GM12873 (cell line): Measurements from ENCODE around the gene BRWD1.

Source experiments
- CTCF ChIP-seq: IDR thresholded peaks from 2 replicates; pipeline ENCODE4 v1.5.1; 2012; ENCODE audit warnings: low read depth, mild to moderate bottlenecking, moderate library complexity, low read length, control low read depth; ENCODE audit not compliant: insufficient read depth; ENCODE audit errors: missing control alignments

The BRWD1 gene

GRCh38 chr21:39313571-39314142, at the start of gene BRWD1:
Gene BRWD1 (minus strand): TSS chr21:39313632. CDS start chr21:39313491, 141 bp downstream.
- TF ChIP-seq CTCF, result peak; percentile 18

GRCh38 chr21:39362733-39363132, 49.3 kb upstream of the BRWD1 start:
- no peak for TF ChIP-seq CTCF

- TF ChIP-seq CTCF, result no peak
Measured at GRCh38 chr21:39359382-39359781, 46.0 kb upstream of the BRWD1 start.

GRCh38 chr21:39353295-39353694, 39.9 kb upstream of the BRWD1 start:
- no peak for TF ChIP-seq CTCF

- TF ChIP-seq CTCF, result no peak
Measured at GRCh38 chr21:39350094-39351005, 36.9 kb upstream of the BRWD1 start.

GRCh38 chr21:39349211-39350093, 36.0 kb upstream of the BRWD1 start:
- TF ChIP-seq CTCF, result no peak
